HG03196 (cell line): ENCODE measurements around the gene SCP2.

Source experiments
- ATAC-seq: cut with Tn5 transposase; IDR thresholded peaks from one replicate; pipeline ENCODE4 v1.9.1; 2021; ENCODE audit not compliant: unreplicated experiment

The SCP2 gene

DNA sequence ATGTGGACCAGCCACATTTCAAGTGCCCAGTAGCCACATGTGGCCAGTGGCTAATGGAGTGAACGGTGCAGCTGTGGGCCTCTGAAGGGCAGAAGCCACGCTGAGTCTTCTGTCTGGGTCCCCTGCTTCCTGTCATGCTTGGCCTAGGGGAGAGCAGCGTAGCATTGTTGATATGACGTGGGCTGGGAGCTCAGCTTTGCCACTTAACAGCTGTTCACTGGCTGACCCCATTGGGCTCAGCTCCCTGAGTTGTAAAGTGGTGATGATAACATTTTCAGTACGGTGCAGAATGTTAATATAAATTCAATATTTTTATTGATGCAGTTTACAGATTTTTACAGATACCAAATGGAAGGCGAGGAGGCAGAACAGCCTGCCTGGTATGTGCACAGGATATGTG lies 139.4 kb downstream of the SCP2 start:
- no peak for ATAC-seq

DNA sequence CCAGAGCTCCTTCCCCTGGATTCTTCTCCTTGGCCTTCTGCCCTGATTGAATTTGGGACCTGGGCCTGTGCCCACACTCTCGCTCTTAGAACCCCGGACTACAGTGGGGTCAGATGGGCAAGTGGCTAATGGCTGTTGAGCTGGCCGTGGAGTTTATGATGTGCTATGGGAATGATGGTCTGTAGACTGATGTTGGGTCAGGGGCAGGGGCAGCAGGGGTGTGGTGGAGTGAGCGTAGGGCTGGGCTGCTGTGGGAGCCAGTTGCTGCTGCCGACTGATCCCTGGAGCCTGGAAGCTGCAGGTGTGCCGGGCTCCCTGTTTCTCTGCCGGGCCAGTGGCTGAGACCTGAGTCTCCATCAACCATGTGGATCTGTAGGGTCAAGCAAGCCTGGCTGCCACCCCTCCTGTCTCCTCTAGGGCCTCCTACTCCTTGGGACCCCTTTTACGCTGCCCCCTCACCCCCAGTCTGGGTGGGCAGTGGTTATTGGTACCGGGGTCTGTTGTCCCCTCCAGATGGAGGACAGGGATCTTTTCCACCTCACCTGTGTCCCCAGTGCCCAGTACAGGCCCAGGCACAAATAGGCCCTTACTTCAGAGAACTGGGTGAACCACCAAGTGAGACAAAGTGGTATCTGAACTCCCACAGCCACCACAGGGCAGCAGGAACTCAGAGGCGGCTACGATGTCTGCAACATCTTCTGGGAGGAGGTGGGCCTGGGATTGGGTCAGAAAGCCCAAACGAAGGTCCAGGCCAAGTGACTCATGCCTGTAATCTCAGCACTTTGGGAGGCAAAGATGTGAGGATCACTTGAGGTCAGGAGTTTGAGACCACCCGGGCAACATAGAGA lies 140.0 kb downstream of the SCP2 start:
- ATAC-seq = no peak

DNA sequence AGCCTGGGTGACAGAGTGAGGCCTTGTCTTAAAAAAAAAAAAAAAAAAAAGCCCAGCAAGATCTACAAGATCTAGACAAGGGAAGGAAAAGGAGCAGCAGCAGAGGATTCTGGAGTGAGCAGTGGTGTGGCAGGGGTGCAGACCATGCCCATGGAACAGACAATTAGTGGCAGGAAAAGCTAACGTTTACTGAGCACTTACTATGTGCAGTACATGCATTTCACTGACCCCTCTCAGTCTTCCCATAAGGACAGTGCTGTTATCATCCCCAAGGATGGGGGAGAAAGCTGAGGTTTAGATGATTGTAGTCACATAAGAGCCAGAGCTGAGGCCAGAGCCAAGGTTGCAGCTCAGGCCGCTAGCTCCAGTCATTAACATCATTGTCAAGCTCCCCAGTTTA lies 140.8 kb downstream of the SCP2 start:
- no peak for ATAC-seq

DNA sequence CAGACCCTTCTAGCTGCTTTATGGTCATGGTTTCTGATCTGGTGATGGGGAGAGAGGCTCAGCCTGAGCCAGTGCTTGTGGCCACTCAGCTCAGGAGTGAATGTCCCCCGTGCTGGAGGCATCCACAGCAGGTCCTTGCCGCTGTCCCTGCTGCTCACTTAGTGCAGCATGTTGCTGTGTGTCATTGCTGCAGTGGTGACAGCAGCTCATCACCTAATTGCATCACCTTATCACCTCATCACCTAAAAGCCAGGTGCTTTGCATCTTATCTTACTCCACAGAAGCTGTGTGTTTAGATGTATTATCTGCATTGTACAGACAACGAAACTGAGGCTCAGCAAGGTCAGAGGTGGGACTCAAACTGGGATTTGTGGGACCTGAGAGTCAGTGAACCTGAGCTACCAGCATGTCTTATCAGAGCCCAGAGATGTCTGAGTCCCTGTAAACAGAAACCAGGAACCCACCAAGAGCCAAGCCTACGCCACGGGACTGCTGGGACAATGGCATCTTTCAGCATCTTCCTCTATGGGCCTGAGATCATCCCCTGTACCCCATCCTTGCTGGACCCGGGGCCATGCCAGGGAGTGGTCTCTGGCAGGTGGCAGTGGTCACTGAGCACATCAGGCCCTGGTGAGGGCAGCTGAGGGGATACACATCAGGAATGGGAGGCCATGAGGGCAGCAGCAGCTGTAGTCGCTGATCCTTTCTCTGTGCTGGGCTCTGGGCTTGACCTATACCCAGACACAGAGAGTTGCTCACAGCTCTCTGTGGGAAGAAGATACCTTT lies 141.4 kb downstream of the SCP2 start:
- no peak for ATAC-seq

DNA sequence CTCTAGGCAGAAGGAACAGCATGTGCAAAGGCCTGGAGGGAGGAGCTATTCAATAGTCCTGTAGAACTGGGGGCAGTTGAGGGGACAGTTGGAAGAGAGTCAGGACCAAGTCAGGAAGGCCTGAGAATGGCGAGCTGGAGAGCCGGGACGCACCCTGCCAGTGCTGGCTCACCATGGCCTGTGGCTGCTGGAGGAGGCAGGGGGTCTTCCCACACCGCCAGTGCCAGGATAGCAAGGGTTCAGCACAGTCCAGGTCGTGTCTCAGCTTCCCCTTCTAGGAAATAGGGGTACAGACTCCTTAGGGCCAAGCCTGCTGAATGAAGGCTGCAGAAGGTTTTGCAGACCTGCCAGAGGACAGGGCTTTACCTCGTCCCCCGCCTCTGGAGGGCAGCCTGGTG lies 142.2 kb downstream of the SCP2 start:
- no peak for ATAC-seq

DNA sequence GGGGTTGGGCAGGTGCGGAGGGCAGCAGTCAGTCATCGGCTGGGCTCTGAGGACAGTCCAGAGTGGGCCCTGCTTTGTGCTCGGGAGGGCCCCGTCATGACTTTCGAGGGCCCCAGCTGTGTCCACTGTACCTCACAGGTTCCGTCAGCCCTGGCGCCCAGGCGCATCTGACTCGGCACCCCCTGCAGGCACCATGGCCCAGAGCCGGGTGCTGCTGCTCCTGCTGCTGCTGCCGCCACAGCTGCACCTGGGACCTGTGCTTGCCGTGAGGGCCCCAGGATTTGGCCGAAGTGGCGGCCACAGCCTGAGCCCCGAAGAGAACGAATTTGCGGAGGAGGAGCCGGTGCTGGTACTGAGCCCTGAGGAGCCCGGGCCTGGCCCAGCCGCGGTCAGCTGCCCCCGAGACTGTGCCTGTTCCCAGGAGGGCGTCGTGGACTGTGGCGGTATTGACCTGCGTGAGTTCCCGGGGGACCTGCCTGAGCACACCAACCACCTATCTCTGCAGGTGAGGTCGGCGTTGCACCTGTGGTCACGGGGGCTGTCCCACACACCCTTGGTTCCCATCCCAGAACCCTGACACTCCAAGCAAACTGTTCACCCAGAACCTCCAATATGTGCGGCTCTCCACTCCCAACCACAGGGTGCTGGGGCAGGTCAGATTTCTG lies 142.7 kb downstream of the SCP2 start:
- ATAC-seq = no peak

DNA sequence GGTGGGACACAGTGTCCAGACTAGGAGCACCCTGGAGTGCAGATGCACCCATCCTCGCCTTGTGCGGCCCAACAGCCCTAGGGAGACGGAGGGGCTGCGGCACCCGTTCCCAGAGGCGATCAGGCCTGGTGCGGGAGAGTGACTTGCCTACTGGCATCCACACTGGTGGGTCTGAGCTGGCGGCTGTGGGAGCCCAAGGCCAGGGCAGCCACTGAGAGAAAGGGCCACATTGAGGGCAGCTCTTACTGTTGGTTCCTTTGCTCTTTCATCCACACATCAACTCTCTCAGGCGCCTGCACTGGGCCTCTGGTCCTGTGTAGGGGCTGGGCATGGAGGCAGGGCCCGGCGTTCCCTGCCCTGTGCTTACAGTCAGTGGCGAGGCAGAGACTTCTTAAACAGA lies 143.5 kb downstream of the SCP2 start:
- no peak for ATAC-seq

DNA sequence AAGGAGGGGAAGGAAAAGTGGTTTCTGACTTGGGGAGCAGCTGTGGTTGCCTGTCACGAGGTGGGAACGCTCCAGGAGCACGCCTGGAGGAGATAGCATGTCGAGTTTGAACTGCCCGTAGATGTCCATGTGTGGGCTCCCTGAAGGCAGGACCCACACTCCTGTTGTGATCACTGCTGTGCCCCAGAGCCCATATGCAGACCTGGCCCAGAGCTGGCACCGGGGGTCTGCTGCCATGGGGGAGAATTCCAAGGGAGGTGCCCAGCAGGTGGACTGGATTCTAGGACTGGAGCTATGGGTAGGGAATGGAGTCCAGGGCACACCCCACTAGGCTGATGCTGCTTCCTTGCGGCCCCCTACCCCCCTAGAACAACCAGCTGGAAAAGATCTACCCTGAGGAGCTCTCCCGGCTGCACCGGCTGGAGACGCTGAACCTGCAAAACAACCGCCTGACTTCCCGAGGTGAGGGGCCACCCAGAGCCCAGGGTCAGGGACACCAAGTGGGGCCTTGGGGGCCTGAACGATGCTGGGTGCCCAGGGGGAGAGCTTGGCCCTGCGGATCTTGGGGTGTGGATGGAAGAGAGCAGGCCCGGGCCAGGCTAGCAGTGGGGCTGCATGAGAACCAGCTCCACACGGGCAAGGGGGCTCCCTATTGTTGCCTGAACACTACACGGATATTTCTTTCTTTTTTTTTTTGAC lies 144.2 kb downstream of the SCP2 start:
- no peak for ATAC-seq

DNA sequence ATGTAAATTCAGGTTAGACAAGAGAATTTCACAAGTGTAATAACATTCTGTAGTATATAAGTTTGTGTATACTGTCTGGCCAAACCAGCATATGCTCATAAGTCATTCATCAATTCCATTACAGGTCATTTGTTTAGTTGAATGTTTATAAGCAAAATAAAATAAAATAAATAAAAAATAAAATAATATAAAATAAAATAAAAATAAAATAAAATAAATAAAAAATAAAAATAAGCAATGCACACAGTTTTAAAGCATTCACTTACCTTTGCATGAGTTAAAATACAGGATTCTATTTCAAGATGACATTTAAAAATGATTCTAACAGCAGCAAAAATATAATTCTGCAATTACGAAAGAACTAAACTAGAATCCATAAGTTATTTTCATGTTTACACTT lies 144.8 kb downstream of the SCP2 start:
- ATAC-seq = no peak

DNA sequence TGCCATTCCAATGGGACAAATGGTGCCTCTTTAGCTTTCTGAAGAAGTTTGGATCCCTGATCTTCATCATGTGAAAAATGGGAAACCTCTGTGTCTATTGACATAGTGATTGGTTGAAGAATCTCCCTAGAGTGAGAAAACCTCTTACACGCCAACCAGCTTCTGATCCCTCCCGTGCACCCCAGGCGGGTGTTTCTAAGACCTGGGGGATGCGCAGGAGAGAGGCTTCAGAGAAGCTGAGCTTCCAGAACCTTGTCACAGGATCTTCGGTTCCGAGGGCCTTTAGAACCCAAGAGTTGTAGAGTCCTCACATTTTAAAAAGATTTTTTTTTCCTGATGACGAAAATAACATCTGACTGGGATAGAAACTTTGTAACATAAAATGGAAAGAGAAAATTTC lies 146.2 kb downstream of the SCP2 start:
- ATAC-seq = no peak

DNA sequence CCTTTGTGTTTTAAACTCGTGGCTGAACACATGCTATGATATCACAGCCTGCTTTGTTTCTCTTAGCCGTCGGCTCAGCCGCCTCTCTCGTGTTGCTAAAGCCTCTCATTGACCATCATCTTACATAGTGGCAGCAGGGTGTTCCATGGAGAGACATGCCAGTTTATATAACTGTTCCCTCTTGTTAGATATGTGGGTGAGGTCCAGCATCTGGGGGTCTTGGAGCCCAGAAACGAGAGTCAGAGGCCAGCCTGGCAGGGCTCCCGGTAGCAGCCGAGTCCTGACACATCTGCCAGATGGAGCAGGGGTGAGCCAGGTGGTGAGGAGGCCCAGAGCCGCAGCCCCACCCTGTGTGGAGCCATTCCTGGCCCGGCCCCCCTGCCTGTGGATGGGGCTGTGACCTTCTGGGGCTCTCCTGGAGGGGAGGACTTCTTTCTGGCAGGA lies 146.8 kb downstream of the SCP2 start:
- no peak for ATAC-seq

DNA sequence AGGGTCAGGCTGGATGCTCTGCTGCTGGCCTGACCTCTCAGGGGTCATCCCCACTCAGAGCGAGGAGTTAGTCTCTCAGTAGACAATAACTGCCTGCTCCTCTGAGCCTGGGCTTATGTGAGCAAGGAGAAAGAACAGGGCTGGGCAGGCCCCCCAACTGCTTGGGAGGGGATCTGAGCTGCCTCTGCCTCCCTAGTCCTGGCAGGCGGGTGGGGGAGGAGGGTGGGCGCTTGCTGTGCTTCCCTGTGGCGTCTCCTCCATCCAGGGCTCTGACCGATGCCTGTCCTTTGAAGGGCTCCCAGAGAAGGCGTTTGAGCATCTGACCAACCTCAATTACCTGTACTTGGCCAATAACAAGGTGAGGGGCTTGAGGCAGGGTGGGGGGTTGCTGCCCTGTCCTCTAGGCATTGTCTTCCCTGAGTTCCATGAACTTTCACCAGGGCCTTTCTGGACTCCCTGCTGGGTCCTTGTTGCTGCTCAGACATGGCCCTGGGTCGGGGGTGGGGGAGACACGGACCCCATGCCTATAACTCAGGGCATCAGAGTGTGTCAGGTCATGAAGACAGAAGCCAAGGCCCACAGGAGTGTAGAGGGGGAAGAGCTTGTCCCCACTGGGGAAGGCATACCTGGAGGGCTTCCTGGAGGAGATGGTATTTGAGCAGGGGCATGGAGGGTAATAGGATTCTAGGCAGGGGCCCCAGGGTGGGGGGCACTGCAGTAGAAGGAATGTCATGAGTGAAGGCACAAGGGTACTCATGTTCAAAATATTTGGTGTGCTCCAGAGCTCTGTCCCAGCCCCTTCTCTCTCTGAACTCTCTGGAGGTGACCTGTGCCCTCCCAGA lies 147.5 kb downstream of the SCP2 start:
- no peak for ATAC-seq

DNA sequence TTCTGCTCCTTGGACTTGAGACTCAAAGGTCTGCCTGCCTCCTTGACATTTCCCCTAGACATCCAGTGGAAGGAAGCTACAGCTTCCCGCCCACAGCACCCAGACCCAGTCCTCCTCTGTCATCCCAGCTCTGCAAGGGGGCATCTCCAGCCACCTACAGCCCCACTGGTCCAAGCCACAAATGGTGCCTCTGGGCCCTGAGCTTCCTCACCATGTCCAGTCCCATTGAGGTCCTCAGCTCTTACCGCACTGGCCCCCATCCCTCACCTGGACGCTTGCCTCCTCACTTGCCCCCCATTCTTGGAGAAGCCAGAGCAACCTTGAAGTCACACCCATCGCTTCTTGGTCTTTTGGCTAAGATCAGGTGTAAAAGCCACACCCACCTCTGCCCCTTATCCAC lies 148.1 kb downstream of the SCP2 start:
- ATAC-seq = no peak

DNA sequence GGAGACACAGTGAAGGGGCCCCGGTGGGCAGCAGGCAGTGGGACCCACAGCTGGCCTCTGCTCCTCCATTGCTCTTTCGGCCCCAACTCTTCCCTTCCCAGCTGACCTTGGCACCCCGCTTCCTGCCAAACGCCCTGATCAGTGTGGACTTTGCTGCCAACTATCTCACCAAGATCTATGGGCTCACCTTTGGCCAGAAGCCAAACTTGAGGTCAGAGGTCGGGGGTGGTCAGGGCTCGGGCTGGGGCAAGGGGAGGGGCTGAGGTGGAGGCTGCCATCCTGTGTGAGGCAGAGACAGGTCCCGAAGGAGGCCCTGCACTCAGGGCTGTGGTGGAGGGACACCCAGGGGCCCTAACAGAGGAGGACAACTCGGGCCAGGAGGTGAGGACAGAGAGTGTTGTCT lies 148.7 kb downstream of the SCP2 start:
- no peak for ATAC-seq

DNA sequence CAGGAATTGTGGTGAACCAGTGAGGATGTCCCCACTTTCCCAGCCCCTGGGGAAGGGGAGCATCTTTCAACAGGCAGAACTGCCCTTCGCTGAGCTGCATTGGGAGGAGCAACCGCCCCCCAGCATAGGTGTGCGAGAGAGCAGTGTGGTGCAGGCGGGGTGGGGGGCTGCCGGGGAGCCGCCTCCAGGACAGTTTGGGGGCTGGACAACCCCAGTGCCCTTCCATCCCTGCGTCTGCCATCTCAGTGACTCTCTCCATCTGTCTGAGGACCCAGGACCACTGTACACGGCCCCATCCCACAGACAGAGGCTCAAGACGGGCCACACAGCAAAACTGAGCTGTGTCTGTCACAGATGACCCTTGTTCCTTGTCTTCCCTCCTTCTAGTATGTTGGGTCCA lies 149.1 kb downstream of the SCP2 start:
- ATAC-seq = no peak

DNA sequence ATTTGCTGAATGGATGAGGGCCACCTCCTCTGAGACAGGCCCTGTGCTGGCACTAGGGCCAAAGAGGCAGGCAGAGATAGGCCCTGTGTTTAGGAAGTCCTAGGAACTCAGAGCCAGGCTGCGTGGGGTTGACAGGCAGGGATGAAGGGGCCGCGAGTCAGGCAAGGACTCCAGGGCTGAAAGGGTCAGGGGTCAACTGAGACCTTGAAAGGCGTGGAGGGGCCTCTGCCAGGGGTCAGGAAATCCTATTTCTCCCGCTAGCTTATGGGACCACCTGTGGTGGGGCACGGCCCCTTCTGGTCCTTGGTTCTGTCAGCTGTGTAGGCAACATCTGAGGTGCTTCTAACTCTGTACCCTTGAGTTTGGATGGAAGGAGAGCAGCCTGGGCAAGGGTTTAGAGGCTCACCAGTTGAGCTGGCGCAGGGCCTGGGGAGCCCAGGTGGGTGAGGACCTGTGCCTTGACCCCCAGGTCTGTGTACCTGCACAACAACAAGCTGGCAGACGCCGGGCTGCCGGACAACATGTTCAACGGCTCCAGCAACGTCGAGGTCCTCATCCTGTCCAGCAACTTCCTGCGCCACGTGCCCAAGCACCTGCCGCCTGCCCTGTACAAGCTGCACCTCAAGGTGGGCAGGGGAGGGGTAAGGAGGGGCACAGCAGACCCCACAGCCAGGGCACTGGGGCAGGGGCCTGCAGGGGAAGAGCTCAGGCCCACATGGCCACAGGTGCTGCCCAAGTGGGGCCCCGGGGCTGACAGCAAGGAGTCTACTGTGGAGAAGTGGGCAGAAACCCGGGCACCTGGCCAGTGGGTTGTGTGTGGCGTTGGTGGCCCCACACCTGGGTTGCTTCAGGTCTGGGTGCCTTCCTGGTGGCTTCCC lies 149.9 kb downstream of the SCP2 start:
- no peak for ATAC-seq

DNA sequence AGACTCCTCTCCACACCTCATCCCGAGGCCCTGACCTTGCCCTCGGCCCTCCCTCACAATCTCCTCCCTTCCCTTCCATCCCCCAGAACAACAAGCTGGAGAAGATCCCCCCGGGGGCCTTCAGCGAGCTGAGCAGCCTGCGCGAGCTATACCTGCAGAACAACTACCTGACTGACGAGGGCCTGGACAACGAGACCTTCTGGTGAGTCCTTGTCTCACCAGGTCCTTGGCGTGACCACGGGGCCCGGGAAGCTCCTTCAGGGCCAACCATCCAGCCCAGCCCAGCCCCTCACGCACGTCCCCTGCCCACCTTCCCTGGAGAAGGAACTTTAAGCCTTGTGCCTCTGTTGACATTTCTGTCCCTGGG lies 150.5 kb downstream of the SCP2 start:
- no peak for ATAC-seq

DNA sequence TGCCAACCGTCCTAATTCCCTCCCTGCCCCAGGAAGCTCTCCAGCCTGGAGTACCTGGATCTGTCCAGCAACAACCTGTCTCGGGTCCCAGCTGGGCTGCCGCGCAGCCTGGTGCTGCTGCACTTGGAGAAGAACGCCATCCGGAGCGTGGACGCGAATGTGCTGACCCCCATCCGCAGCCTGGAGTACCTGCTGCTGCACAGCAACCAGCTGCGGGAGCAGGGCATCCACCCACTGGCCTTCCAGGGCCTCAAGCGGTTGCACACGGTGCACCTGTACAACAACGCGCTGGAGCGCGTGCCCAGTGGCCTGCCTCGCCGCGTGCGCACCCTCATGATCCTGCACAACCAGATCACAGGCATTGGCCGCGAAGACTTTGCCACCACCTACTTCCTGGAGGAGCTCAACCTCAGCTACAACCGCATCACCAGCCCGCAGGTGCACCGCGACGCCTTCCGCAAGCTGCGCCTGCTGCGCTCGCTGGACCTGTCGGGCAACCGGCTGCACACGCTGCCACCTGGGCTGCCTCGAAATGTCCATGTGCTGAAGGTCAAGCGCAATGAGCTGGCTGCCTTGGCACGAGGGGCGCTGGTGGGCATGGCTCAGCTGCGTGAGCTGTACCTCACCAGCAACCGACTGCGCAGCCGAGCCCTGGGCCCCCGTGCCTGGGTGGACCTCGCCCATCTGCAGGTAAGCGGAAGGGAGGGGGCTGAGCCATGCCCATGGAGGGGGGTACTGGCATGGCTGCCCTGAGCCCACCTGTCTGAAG lies 151.4 kb downstream of the SCP2 start:
- no peak for ATAC-seq

DNA sequence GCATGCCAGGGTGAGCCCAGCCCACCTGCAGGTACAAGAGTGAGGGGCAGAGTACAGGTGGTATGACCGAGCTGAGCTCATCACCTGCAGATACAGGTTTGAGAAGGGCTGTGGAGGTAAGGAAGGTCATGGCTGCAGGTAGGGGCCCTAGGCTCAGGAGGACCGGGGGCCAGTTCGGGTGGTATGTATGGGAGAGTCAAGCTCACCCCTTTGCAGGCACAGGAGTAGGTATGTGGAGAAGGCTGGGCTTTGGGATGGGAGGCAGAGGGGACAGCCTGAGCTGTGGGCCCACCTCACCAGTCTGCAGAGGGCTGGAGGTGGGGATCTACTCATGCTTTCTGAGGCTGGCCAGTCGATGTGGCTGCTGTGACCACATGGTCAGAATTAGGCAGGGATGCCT lies 152.2 kb downstream of the SCP2 start:
- no peak for ATAC-seq
